Measurements from ENCODE around the gene CACNA1B.

DNA sequence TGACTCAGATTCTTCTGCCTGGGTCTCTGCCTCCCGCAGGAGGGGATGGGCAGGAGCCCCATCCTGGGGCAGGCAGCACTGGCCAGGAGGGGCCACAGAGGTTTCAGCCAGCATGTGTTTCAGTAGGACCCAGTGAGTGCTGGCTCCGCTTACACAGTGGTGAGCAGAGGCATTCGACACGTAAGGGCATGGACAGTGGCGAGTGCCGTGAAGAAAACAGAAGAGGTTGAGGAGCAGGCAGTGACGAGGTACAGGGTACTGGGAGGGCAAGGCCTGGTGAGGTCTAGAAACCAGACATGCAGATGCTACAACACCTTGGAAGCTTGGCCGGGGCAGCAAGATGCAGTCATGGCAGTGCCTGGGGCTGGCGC, 41.5 kb downstream of the CACNA1B start:
- TF ChIP-seq, protein P1, sequence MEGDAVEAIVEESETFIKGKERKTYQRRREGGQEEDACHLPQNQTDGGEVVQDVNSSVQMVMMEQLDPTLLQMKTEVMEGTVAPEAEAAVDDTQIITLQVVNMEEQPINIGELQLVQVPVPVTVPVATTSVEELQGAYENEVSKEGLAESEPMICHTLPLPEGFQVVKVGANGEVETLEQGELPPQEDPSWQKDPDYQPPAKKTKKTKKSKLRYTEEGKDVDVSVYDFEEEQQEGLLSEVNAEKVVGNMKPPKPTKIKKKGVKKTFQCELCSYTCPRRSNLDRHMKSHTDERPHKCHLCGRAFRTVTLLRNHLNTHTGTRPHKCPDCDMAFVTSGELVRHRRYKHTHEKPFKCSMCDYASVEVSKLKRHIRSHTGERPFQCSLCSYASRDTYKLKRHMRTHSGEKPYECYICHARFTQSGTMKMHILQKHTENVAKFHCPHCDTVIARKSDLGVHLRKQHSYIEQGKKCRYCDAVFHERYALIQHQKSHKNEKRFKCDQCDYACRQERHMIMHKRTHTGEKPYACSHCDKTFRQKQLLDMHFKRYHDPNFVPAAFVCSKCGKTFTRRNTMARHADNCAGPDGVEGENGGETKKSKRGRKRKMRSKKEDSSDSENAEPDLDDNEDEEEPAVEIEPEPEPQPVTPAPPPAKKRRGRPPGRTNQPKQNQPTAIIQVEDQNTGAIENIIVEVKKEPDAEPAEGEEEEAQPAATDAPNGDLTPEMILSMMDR (IDR thresholded peaks at IDR 0.05 in 8 of 11, conservative IDR thresholded peaks at IDR 0.05 in 3 of 11): no peak
- no peak for TF ChIP-seq POLR2AphosphoS5 (IDR thresholded peaks at IDR 0.05)

Measured in spleen (tissue), 7 donors.